Hippocampal formation (tissue), 2 donors: Measurements from ENCODE around the gene KIF18B.
A peak's percentile ranks its signal among the peaks of the same experiment; 100 is the strongest.

Experiments
- DNase-seq, 2 donors: peaks; one replicate each; lab custom pipeline; 2025; lab: John Stamatoyannopoulos, UW

Gene KIF18B

DNA sequence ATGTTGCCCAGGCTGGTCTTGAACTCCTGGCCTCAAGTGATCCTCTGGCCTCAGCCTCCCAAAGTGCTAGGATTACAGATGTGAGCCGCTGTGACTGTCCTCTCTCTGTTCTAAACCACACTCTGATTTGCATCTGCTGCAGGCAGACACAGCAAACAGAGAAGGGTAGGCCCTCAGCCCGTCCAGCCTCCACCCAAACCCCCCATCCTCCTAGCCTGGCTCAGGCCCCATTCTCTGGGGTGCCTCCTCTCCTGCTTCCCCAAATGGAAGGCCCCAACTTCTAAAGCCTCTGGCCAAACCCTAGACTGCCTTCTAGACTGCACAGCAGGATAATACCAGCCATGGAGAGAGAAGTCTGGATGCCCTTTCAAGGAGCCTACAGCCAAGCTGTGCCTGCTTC, 28.2 kb downstream of the KIF18B start:
- no peak for DNase-seq

DNA sequence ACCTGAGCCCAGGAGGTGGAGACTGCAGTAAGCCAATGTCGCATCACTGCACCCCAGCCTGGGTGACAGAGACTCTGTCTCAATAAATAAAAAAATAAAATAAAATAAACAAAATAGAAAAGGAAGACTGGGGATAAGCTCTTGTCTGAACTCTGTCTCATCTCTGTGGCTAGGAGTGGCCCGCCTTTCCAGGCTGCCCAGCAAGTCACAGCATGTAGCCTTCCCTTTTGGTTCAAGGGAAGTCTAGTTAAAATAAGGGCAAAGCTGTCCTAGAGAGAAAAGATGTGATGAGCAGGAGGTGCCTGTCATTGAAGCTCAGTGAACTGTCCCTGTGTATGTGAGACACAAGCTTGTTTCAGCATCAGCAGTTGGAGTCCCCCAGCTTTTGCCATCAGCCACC, 29.6 kb downstream of the KIF18B start:
- DNase-seq = no peak

DNA sequence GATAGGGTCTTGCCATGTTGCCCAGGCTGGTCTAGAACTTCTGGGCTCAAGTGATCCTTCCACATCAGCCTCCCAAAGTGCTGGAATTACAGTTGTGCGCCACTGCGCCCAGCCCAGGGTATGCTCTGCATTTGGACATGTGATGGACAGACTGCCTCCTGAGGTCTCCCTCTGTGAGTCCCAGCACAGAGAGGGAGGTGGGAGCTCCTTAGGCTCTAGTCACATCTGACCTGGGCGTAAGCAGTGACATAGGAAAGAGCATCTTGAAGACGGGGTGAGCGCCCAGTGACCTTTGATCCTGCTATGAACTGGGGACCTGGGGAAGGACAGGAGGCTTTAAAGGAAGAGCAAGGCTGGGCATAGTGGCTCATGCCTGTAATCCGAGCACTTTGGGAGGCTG, 30.1 kb downstream of the KIF18B start:
- no peak for DNase-seq

DNA sequence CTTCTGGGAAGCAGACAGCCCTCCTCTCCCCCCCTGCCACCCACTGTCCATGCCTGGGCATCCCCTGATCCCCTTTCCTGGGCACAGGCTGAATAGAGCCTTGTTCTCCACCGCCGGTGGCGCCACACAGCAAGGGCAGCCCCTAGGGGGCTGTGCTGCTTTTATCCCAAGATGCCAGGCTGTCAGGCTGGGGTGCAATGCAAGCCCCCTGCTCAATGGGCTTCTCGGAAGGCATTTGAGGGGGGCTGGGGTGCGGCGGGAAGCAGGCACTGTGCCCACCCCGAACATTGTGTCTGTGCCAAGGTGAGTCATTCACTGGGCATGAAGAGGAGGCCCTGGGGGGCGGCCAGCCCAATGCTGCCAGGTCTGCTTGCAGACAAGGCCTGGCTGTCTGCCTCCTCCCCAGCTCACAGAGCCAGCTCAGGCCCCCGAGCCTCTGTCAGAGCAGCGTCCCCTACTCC, 30.8 kb downstream of the KIF18B start:
- peak; percentile 64 to 67 for DNase-seq

DNA sequence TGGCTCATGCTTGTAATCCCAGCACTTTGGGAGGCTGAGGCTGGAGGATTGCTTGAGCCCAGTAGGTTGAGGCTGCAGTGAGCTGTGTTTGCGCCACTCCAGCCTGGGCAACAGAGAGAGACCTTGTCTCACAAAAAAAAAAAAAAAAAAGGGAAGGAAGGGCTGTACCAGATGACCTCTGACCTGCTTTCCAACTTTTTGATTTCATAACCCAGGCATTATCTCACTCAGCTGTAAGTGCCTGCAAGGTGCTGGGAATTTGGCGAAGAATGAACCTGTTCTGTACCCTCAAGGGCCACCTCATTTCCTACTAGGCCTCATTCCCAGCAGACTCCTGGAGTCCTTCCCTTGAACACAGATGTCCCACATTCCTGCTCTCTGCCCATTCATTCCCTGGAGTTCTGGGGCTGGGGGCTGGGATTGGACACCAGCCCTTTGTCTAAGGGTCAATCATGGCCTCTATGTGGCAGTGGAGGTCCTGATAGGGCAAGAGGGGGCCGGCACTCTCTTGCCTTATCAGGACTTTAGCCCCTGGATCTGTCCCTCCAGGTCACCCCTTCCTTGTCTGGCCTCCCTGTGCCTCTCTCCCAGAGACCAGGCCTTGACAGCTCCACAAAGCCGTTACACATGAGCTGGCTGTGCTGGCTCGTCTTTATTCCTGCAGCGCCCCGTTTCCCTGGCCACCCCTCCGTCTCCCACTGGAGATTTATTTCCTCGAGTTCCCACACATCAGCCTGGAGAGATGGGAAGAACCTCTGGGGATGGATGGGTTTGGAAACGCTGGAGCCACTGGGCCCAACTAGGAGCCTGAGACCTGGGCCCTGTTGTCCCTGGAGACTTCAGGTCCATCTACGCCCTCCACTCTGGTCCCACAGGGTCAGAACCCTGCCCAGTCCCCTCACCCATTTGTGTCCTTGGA, 31.5 kb downstream of the KIF18B start:
- DNase-seq = no peak

DNA sequence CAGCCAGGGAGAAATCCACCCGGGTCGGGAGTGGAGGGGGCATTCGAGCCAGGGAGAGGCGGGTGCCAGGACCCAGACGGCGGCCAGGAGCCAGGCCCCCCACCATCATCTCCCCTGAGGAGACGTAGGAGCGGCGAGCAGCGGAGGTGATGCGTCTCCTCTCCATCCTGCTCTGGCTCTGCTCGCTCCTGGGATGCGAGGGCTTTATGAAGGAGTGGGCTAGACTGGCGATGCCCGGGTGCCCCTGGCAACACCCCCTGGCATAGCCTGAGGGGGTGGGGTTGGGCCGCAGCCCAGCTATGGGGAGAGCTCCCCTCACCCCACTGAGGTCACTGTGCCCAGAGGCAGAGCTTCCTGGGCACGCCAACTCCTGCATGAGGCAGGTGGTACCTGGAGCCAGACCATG, 32.2 kb downstream of the KIF18B start, which contains the start of gene GFAP:
TSS of gene GFAP (minus strand) at position 180 of the 406 bp plus-strand sequence. CDS start at position 166, 14 bp downstream.
- DNase-seq = peak in 1 of 2 donors; percentile 27

DNA sequence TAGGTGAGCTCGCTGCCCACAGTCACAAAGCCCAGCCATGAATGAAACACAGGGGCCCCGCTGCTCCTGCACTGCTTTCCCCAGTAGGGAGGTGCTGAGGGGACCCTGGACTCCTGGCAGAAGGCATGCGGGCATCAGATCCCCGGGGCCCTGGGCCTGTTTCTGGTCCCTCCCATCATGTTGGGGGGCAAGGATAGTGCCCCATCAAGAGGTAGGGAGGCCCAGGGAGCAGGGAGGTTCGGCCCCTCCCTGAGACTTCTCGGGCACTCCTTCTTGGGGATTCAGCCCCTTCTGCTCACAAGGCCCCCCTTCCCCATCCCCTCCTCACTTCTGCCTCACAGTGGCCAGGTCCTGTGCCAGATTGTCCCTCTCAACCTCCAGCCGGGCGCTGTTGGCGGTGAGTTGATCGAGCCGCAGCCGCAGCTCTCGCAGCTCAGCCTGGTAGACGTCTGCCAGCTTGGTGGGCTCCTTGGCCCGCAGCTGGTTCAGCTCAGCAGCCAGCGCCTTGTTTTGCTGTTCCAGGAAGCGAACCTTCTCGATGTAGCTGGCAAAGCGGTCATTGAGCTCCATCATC, 32.8 kb downstream of the KIF18B start:
- no peak for DNase-seq

DNA sequence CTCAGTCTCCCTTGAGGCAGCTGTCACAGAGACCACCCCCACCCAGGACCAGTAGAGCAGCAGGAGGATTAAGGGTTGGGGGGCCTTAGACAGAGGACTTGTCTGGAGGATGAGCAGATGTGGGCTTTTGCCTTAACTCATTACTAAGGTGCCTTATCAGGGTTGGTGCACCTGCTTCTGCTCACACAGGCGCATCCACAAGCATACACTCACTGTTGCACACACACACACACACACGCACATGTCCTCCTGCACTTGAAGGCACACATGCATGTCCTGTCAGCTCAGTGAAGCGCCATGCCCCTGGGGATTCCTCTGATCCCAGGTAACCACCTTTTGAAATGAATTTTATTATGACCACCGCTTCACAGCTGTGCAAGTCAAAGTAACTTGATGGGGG, 33.4 kb downstream of the KIF18B start:
- DNase-seq = no peak

DNA sequence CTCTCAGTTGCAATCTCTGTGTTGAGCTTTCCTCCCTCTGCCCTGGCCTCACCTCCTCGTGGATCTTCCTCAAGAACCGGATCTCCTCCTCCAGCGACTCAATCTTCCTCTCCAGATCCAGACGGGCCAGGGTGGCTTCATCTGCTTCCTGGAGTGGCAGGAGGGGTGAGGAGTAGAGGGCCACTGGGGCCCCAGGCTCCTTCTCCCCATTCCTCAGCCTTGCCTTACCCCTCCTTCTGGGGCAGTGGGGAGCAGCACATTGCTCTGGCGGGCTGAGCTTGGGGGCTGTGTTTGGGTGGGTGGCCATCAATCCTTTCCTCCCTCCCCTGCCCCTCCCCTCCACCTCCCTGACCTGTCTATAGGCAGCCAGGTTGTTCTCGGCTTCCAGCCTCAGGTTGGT, 33.9 kb downstream of the KIF18B start:
- no peak for DNase-seq

DNA sequence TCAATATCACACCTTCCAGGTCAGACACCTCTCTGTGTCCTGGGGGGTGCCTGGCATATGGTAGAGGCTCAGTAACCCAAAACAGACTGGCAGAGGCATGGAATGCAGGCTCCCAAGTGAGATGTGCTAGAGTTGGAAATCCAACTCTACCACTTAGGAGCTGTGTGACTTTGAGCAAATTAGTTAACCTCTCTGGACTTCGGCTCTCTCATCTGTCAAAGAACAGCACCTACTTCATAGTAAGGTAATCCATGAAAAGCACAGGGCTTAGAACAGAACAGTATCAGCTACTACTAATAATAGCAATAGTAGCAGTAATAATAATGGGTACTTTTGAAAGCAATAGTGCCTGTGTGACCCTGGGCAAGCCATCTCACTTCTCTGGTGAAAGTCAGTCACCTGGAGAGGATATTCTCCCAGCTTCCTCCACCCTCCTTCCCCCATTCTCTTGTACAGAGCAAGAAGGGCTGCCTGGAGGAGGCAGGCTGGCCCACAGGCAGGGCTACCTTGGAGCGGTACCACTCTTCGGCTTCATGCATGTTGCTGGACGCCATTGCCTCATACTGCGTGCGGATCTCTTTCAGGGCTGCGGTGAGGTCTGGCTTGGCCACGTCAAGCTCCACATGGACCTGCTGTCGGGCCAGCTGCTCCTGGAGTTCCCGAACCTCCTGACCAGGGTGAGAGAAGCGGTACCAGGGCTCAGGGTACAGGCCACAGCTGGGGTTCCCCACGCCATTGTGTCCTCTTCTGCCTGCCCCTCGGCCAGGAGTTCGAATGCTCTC, 34.6 kb downstream of the KIF18B start:
- no peak for DNase-seq

DNA sequence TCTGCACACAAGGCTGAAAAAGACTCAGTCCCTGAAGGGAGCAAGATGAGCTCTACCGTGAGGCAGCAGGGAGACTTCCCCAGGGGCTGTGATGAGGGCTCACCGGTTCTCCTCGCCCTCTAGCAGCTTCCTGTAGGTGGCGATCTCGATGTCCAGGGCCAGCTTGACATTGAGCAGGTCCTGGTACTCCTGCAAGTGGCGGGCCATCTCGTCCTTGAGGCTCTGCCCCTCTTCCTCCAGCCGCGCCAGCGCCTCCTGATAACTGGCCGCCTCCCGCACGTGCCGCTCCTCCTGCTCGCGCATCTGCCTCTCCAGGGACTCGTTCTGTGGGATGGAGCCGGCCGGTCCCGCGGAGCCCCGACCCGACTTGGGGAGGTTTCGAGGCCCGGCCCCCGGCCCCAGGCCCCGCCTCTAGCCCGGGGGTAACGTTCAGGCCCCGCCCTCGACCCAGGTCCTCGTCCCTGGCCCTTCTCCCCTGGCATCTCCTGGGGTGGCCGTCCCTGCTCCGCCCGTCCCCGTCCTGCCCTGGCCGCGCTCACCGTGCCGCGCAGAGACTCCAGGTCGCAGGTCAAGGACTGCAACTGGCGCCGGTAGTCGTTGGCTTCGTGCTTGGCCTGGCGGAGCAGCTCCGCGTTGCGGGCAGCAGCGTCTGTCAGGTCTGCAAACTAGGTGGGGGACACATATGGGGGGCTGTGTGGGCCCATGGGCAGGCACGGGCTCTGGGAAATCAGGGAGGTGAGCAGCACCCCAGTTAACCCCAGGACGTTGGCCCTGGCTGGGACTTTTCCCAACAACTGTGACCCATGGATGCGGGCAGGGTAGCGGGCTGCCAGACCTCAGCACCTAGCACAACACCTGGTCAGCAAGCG, 36.2 kb downstream of the KIF18B start:
- DNase-seq = peak in 1 of 2 donors; percentile 32

DNA sequence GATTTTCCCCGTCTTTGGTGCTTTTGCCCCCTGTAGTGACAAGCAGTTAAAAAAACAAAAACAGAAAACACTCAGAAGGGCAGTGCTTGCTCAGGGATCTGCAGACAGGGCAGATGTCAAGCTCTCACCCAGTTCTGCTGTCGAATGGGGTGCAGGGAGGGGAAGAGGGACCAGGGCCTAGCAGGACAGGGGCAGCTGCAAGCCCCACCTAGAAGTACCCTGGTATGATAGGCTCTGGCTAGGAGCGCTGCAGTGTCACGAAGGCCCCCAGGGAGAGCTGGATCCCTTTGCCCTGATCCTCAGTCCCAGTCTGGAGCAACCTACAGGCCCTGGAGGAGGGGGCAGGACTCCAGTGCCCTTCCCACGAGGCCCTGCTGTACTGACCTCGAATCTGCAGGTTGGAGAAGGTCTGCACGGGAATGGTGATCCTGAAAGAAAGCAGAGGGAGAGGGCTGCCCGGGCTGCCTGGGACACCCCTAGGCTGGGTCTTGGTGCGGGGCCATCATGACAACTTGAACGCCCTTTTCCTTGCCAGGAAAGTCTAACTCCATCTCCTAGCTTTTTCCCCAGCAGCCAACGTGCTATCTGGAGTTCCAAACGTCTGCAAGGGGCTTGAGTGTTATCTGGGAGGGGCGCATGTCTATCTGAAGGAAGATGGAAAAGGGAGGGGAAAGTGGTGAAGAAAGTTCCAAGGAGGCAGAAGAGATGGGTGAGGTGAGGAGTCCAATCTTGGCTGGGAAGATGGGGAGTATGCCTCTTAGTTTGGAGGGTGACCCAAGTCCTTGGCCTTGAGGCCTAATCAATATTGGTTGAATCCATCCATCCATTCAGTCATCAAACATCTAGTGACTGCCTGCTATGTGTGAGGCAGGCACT, 37.1 kb downstream of the KIF18B start:
- DNase-seq = no peak

DNA sequence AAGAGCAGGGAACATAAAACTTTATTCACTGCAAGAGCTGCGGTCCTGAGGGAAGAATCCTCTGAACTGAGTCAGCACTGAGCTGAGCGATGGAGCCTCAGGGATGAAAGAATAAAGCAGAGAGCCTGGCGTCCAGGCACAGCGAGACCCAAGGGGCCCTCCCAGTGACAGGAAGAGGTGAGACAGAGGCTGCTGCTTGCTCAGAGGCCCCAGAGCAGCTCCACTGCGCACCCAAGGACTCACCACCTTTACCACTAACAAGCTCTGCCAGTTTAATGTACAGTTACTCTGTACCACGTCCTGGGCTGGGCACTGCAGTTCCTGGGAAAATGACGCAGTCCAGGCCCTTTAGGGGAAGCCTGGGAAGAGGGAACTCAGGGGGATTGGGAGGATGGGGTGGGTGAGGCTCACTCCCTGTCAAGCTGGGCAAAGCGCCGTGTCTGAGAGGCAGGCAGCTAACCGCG, 37.9 kb downstream of the KIF18B start:
- no peak for DNase-seq

DNA sequence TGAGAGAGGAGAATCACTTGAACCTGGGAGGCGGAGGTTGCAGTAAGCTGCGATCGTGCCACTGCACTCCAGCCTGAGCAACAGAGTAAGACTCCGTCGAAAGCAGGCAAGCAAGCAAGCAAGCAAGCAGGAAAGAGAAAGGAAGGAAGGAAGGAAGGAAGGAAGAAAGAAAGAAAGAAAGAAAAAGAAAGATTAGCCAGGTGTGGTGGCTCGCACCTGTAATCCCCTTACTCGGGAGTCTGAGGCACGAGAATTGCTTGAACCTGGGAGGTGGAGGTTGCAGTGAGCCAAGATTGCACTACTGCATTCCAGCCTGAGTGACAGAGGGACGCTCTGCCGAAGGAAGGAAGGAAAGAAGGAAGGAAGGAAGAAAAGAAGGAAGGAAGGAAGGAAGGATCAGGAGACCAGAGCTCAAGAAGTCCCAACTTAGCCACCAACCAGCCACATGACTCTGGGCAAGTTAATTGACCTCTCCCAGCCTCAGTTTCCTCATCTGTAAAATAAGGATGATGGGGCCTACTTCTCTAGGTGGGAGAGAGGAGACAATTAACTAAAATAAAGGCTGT, 38.7 kb downstream of the KIF18B start:
- no peak for DNase-seq

DNA sequence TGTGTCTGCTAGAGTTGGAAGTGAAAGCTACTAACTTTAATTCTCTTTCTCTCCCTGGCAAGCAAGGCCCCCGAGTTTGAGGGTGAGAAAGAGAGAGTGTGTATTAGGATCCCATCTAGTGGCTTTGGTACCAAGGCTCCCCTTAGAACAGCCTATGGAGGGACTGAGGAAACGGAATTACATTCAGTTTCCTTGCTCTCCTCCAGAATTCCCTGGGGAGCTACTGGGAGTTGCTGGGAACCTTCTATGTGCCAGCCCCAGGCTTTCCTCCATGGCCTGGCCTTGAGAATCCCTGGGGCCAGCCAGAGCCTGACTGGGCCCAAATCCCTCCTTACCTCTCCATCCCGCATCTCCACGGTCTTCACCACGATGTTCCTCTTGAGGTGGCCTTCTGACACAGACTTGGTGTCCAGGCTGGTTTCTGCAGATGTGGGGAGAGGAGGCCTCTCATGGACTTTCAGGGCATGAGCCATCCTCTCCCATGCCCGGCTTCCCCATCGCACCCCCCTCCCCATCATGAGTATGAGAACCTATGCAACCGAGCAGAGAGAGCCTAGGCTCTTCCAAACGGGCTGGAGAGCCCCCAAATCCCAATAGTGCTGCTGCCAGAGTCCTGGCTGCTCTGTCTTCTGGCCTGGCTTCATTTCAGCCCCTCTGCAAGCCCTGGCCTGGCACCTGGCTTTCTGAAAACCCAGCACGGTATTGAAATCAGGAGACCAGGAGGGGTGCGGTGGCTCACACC, 39.7 kb downstream of the KIF18B start:
- DNase-seq = no peak

DNA sequence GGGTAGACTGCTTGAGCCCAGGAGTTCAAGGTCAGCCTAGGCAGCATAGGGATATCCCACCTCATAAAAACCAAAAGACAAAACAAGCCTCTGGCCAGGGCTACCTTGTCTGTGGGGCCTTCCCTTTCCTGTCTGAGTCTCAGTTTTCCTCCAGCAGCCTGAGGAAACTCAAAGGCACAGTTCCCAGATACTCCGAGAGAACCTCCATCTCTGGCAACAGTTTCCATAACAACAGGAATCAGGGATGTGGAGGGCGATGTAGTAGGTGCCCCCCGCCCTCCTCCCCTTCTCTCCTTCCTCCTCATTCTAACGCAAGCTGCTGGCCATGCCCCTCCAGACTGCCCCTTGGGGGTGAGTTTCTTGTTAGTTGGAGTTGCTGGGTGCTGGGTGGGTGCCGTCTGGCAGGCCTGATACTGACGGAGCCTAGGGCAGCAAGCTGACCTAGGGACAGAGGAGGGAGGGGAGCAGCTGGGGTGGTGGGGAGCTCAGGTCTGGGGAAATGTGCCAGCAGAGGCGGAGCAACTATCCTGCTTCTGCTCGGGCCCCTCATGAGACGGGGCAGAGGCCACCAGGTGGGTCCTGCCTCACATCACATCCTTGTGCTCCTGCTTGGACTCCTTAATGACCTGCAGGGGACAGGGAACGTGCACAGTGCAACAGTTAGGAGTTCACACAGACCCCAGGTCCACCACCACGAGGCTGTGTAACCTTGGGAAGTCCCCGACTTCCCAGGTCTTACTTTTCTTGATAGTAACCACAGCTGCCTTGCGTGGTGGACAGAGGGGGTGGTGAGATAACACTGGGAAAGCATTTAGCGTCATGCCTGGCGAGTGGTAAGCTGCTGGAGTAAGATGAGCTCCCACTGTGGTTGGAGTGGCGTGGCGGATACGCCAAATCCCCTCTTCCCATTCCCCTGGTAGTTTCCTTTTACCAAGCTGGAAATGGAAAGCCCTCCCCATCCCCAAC, 40.5 kb downstream of the KIF18B start:
- no peak for DNase-seq

DNA sequence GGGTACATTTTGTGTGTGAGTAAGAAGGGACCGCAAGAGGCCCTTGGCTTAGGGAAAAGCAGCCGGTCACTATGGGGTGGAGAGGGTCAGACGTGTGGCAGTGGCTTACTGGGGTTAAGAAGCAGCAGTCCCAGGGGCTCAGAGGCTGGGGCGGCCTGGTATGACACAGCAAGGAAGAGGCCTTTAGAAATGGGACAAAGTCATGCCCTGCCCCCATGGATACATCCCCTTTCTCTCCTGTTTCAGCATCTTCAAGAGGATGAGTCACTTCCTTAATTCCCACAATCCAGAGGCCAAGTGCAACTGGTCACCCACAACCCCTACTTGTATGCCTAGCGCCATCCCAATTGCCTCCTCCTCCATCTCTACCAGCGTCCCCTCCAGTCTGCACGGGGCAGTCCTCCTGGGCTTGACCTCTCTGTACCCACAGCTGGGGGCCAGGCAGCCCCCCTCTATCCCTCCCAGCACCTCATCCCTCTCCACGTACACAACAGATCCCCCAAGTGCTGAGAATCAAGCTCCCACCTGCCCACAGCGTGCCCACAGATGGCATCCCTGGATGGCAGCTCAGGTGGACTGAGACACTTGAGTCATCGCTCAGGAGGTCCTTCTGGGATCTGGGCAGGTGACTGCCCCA, 41.4 kb downstream of the KIF18B start:
- DNase-seq = no peak
